DMS114 treated with DMSO at 0.1 percent for 48 hours (cell line): ENCODE measurements around the gene PLA2G4B.
A peak's percentile ranks its signal among the peaks of the same experiment; 100 is the strongest.
"Not testable (repeated sequence)": the region's sequence is repeated elsewhere in the genome, so short reads cannot be mapped to it uniquely, and the experiment has no call there.

Source experiments
- DNase-seq: peaks from one replicate; lab custom pipeline; 2025; ENCODE audit not compliant: unreplicated experiment; lab: John Stamatoyannopoulos, UW

Gene PLA2G4B

DNA sequence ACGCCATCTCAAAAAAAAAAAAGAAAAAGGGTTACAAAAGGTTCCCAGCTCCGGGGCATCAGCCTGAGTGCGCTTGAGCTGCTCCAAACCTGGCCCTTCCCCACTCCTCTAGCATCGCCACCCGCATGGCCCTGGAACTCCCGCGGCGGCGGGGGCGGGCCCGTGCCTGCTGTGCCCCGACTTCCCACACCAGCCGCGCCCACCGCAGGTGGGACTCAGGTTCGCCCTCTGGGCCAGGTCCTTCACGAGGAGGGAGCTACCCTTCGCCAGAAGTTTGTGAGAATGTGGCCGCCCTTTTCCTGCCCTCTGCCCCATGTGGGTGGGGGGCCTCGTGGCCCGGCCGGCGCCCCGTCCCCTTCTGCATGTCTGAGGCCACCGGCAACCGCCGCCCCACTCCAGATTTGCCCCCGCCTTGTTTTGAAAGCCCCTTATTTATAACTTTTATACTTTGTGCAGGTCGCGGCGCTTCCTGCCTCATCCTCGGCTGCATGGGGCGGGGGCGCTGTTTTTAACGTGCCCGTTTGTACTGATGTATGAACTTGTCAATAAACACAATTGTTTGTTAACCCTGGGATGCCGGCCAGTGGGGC lies 11.3 kb upstream of the PLA2G4B start:
- DNase-seq, result no peak

DNA sequence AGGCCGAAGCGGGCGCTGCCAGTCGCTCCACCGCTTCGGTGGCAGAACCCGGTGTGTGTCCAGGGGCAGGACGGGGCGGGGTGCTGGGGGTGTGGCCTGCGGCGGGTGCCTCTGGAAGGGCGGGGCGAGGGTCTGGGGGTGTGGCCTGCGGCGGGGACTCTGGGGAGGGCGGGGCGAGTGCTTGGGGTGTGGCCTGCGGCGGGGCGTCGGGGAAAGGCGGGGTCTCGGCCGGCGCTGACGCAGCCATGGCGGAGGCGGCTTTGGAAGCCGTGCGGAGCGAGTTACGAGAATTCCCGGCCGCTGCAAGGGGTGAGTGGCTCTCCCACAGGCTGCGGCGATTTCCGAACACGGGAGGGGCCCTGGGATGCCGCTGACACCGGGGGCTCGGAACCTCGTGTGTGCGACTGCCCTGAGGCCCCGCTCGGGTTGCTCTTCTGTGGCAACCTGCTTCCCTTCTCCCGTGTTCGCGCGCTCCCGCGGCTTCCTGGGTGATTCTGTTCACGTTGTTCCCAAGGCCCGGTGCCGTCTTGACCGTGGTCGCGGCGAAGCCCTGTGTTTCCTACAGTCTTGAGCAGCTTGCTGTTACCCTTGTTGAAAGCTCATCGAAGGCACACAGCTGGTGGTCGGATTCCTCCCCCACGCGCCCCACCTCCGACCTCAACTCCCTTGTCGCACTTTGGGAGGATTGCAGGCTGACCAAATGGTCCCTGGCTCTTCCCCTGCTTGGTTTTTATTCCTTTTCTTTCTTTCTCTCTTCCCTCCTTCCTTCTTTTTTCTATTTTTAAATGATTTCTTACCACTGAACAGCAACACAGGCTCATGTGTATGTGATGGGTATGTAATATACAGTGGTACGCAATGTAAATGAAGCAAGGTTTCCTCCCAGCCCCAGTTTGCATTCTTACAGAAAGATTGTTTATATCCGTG lies 10.5 kb upstream of the PLA2G4B start, which contains the start of gene JMJD7:
Gene JMJD7, plus strand, starts transcription at position 213 of the 927 bp plus-strand sequence. Its CDS starts 33 bp downstream, at position 246.
- DNase-seq, result peak; percentile 50

DNA sequence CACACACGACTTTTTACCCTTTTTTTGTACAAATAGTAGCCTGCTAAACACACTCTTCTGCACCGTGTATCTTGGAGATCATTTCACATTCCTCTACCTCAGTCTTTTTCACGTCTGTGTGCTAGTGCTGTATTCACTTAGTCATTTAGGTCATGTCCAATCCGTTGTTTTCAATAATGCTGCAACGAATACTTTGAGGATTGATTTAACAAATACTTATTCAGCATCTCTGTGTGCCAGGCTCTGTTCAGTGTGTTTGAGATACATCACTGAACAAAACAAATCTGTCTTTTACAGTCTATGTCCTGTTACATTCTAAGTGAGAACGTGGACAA lies 9.9 kb upstream of the PLA2G4B start:
- no peak for DNase-seq

DNA sequence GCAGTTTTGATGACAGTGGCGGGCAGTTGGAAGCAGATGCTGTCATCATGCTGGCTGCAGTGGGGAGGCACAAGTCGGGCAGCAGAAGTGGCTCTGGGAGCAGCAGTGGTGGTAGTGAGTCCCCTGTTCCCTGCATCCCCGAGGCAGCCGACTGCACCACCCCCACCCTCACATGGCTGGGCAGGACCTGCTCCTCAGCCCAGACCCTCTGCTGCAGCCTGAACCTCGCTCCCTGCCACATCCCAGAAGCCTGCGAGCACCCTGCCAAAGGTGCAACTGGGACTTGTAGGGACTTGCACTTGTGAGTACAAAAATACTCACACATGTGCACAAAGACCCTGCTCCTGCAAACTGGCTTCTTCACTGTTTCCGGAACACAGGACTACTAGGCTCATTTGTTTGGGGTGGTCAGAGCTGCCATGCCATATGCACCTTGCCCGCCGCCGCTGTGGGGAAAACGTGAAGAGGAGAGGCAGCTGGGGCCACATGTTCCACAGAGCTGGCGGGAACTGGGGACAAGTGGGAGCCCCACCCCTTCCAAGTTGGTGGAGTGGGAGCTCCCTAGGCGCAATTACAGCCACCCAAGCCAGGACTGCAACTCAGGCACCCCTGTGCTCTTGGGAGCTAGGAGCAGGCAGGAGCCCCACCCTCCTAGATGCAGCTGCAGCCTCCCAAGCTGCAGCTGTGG lies 8.5 kb upstream of the PLA2G4B start:
- no peak for DNase-seq

DNA sequence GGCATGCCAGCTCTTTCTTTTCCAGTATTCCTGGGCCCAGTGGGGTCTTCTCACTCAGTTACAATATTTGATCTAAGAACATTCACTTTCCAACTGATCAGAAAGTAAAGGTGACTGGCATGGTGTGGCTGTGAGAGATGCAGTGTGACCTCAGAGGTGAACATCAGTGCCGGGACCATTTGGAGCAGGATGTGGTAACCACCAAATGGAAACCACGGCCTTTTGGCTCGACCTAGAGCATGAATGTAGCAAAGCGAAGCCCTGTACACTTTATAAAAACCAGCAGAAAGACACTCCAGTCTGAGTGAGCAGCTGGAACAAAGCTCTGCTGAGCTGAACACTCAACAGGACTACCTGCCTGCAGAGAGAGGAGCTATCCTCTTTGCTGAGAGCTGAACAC lies 7.4 kb upstream of the PLA2G4B start:
- not testable (repeated sequence) for DNase-seq

DNA sequence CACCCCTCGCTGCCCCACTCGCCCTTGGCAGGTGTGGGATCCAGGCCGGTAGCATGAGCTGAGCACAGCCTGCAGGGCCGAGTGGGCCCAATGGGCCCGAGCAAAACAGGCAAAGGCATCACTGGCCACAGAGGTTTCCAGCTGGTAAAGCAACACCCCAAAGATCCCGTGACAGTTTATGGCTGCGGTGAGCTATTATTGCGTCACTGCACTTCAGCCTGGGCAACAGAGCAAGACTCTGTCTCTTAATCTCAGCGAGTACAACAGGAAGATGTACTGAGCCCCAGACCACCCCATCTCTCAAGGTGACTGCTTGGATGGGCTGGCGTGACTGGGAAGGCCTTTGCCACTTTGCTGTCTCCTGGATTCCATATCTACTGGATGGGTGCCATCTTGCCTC lies 6.4 kb upstream of the PLA2G4B start:
- no peak for DNase-seq

DNA sequence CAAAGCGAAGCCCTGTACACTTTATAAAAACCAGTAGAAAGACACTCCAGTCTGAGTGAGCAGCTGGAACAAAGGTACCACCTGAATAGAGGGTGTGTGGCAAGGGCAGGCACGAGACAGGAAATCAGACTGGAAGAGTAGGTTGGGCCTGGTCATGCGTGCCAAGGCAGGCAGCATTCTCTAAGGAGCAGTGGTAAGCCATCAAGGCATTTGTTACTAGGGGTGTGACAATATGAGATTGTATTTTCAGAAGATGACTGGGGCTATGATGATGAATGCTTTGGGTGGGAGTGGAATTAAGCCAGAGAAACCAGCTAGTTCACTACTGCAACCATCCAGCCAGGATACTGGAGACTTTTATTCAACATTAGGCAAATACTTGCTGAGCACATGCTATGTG lies 5.8 kb upstream of the PLA2G4B start:
- no peak for DNase-seq

DNA sequence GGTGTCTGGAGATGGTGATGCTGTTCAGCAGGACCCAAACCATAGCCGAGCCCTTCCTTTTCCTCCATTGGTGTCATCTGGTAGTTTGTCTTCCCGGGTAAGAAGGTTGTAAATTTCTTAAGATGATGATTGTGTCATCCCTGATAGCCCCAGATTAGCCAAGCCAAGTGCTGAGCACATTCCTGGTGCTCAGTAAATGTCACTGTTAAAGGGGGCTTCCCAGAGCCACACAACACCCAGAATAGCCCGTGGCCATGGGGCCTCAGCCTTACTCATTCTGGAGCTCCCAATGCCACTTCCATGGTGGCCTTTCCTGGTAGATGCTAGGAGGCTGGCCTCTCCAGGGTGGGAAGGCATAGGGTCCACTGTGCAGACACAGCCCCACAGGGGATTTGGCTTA lies 4.6 kb upstream of the PLA2G4B start:
- no peak for DNase-seq

DNA sequence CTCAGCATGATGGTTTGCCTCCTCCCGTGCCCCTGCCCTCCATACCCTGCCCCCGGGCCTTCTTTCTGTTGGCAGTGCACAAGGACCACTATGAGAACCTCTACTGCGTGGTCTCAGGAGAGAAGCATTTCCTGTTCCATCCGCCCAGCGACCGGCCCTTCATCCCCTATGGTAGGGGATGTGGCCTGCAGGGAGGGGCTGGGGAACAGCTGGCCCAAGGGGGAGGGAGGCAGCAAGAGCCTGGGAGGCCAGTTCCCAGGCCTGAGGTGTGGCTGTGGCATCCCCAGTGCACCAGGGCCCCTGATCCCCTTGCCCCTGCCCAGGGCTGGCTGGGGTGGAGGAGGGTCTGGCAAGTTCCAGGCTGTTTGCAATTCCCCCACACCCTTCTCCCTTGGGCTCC lies 2.6 kb upstream of the PLA2G4B start:
- no peak for DNase-seq

DNA sequence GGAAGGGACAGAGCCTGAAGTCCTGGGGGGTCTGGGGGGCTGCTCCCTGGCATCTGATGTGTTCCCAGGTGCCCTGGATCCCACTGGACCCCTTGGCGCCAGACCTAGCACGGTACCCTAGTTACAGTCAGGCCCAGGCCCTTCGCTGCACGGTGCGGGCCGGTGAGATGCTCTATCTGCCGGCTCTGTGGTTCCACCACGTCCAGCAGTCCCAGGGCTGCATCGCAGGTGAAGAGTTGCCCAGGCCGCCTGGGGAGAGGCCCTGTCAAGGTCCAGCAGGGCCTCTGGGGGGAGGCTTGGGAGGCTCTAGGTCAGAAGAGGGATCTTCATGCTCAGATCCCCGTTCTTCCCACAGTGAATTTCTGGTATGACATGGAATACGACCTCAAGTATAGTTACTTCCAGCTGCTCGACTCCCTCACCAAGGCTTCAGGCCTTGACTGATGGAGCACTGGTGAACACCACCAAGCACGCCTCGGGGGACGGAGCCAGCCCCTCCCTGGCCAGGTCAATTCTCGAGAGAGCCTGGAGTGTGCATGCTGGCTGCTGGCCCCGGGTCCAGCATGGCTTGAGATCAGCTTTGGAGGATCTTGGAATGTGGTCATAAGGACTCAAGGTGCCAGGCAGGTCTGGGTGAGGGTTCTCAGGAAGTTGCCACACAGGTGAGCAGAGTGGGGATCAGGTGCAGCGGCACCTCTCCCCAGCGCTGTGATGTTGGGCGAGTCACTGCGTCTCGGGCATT lies 1.8 kb upstream of the PLA2G4B start:
- DNase-seq, result no peak

DNA sequence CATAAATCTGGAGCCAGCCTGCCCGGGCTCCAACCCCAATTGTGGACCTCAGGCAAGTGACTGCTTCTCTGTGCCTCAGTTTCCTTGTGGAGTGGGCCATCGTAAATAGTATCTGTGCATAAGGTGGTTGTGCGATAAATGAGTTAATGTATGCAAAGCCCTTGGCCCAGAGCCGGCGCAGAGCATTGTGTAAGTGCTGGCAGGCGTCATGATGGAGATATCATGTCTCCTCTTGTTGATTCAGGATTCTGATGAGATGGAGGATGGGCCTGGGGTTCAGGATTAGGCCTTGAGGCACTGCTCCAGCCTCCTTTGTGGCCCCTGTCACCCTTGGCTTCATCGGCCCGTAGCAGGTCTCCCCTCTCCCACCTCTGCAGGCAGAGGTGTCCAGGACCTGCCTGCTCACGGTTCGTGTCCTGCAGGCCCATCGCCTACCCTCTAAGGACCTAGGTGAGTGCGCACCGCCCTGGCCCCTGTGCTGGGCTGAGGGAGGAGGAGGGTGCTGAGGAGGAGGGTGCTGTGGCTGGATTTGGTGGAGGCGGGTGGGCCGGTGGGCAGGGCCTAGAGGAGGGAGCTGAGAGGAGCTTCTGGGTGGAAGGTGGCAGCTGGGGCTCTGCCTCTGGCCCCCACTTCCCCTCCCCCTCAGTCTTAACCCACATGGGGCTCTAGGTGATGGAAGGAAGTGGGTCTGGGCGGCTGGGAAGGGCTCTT lies 1.3 kb downstream of the PLA2G4B start:
- DNase-seq, result no peak

DNA sequence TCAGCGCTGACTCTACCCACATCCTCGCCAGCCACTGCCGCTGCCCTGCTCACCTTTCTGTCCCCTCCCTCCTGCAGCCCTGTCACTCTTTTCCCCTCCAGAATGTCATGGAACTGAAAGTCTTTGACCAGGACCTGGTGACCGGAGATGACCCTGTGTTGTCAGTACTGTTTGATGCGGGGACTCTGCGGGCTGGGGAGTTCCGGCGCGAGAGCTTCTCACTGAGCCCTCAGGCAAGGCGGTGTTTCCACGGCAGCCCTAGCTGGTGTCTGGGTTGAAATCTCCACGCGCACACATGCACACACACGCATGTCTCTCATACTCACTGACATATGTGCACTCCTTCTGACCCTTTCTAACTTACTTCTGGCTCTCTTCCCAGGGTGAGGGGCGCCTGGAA lies 2.0 kb downstream of the PLA2G4B start:
- no peak for DNase-seq

DNA sequence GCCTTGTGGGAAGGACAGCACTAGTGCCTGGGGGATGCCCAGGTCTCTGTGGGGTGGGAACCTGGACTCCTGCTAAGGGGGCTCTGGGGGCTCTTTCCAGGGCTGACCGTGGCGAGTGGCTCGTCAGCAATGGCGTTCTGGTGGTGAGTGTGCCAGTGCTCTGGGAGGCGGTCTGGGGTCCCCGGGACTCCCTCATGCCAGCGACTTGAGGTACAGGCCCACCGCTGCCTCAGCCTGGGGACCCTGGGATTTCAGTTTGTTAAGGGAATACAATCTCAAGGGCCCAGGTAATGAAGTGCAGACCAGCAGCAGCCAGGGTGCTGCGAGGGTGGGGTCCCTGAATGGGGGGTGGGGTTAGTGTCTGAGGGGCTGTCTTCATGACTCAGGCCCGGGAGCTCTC lies 2.5 kb downstream of the PLA2G4B start:
- DNase-seq, result no peak

DNA sequence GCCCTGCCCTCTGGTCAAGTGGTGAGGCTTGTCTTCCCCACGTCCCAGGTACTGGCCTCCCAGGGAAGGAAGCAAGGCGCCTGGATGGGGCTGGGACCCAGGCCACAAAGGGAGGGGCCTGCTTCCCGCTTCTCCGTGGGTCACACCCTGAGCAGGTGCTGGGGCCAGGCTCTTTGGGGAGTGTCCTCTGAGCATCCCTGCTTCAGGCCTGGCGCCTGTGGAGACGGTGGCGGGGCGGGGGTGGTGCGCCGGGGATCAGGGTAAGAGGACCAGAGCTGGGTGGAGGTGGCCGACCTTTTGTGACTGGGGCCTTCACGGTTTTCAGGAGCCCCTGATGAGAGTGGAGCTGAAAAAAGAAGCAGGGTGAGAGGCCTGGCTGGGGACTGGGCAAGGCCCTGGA lies 3.6 kb downstream of the PLA2G4B start:
- no peak for DNase-seq

DNA sequence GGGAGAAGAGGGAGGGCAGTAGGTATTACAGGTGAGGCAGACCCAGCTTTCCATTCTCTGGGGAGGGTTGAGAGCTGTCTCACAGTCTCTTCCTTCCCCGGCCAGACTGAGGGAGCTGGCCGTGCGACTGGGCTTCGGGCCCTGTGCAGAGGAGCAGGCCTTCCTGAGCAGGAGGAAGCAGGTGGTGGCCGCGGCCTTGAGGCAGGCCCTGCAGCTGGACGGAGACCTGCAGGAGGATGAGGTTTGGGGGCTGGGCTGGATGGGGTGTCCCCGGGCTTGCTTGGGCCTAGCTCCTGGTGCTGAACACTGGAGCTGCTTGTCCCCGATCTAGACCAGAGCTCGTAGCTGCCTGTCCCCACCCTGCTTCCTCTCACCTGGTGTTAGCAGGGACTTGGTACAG lies 4.9 kb downstream of the PLA2G4B start:
- DNase-seq, result no peak

DNA sequence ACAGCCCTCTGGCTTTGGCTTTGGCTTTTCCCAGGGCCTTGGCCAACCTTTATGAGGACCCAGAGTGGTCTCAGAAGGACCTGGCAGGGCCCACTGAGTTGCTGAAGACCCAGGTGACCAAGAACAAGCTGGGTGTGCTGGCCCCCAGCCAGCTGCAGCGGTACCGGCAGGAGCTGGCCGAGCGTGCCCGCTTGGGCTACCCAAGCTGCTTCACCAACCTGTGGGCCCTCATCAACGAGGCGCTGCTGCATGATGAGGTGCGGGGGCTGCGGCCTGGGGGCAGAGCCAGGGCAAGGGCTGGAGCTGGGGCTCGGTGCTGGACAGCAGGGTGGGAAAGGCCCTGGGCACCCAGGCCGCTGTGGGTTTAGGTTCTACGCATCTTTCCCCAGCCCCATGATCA lies 6.2 kb downstream of the PLA2G4B start:
- DNase-seq, result no peak

DNA sequence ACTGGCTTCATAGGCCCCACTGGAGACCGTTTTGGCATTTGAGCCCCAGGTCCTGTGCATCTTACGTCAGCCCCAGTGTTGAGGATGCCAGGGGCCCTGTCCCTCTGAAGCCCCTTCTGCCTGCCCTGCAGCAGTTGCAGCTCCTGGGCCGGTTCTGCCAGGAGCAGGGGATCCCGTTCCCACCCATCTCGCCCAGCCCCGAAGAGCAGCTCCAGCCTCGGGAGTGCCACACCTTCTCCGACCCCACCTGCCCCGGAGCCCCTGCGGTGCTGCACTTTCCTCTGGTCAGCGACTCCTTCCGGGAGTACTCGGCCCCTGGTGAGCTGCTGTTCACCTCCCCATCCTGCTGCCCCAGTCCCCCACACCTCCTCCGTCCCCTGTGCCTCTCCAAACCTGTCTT lies 8.6 kb downstream of the PLA2G4B start:
- no peak for DNase-seq

DNA sequence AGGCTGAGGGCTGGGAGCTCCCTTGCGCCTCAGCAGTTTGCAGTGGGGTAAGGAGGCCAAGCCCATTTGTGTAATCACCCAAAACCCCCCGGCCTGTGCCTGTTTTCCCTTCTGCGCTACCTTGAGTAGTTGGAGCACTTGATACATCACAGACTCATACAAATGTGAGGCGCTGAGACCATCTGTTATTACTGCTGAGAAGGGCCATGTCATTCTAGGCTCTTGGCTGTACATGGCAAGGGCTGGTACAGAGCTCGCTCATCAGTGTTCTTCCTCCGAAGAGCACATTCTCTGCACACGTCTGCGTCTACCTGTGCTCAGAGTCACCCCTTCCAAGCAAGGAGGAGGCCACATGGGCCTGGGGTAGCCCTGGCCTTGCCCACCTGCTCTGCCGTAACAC lies 9.3 kb downstream of the PLA2G4B start:
- DNase-seq, result no peak

DNA sequence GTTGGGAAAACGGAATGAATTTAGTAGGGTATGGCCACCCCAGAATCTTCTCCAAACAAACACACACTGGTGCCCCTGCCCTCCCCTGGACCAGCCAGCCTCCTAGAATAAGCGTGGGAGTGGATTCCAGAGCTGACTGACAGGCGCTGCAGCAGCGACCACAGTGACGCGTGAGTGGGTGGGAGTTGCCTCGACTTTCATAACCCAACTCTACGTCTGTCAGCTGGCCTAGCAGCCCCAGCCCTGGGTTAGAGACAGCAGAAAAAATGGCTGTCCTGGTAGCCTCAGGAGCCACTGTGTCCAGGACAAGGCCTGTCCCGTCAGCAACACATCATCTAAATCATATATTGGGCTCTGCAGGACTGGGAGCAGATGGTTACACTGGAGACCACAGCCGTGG lies 10.0 kb downstream of the PLA2G4B start:
- no peak for DNase-seq

DNA sequence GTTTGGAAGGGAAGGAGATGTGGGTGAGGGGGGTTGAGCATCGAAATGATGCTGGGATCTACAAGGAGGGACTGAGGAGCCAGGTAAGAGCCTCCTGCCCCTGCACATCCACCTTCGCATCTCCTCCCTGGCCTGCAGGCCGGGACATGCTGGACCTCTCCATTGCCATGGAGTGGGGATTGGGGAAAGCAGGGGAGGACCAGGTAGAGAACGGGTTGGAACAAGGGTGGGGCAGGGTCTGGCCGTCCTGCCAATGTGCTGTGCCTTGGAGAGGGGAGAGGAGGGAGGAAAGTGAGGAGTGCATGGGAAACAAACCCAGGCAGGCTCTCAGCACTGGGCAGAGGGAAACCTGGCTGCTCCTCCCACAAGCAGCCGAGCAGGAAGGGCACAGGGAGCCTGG lies 10.6 kb downstream of the PLA2G4B start:
- DNase-seq, result no peak

DNA sequence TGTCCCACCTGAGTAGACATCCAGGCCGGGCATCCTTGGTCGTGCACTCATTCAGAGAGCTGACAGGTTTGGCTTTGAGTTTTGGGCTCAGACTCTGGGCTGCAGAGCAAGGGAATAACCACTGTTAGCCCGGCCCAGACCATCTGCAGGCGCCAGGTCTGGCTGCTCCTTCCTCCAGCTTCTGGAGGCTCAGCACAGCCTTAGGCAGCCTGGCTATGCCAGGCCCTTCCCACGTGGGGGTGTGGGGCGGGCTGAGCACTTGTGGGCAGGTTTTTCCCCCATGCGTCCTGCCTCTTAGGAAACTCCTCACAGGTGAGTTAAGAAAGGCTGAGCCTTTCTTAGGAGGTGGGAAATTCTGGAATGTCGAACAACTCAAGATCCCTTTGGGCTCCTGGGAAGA lies 11.2 kb downstream of the PLA2G4B start:
- no peak for DNase-seq
